H1 (cell line): ENCODE results near the gene CNTN5.

ENCODE experiments used
- CBX8 ChIP-seq: fragments of 300-800, 300-1000 bp; sonication (generic); IDR thresholded peaks from 2 replicates; pipeline ENCODE4 v1.7.1; 2016; ENCODE audit warnings: low read depth, low read length, borderline replicate concordance
- EZH2 ChIP-seq: fragments of 200-600 bp; sonication (generic); IDR thresholded peaks from 2 replicates; pipeline ENCODE4 v1.7.1; 2012; ENCODE audit warnings: low read depth, mild to moderate bottlenecking, moderate library complexity, low read length, inconsistent platforms; ENCODE audit not compliant: severe bottlenecking
- GTF2F1 ChIP-seq: IDR thresholded peaks from 2 replicates; pipeline ENCODE4 v1.6.1; 2012; ENCODE audit warnings: low read depth, low read length, improper control_type of control experiment, borderline replicate concordance
- HDAC2 ChIP-seq, 2 experiments: fragments of 300-600 bp in 1 of 2; sonication (generic) in 1 of 2; IDR thresholded peaks; 2 replicates each; pipeline ENCODE4 v1.6.1; 2011 to 2012; ENCODE audit warnings: low read depth in 2 of 2, low read length in 2 of 2, mild to moderate bottlenecking in 2 of 2, moderate library complexity in 2 of 2, borderline replicate concordance in 1 of 2, inconsistent platforms in 1 of 2
- PHF8 ChIP-seq: fragments of 200-600 bp; sonication (generic); conservative IDR thresholded peaks from 2 replicates; pipeline ENCODE4 v1.7.1; 2012; ENCODE audit warnings: low read depth, mild to moderate bottlenecking, inconsistent platforms, low read length, moderate library complexity
- RAD21 ChIP-seq, 2 experiments: IDR thresholded peaks in 1 of 2; conservative IDR thresholded peaks in 1 of 2; 2 replicates each; pipeline ENCODE4 v1.6.1; 2011; ENCODE audit warnings: low read depth in 2 of 2, low read length in 2 of 2, improper control_type of control experiment in 1 of 2, inconsistent platforms in 1 of 2, mild to moderate bottlenecking in 1 of 2, moderate library complexity in 1 of 2
- TF ChIP-seq, protein P1 (sequence below), 3 experiments: IDR thresholded peaks; 1 replicate in 2 of 3; 2 replicates in 1 of 3; pipeline versions ENCODE4 v1.5.1 to v1.6.1; 2011; ENCODE audit warnings: low read length in 3 of 3, mild to moderate bottlenecking in 3 of 3, inconsistent platforms in 2 of 3, low read depth in 1 of 3, moderate library complexity in 1 of 3; ENCODE audit not compliant: insufficient read depth in 1 of 3; ENCODE audit errors: control extremely low read depth in 1 of 3
- TF ChIP-seq, protein P2 (sequence below): IDR thresholded peaks from 2 replicates; pipeline ENCODE4 v1.6.1; 2011; ENCODE audit warnings: low read depth, mild to moderate bottlenecking, low read length; ENCODE audit not compliant: insufficient read depth

DNA sequence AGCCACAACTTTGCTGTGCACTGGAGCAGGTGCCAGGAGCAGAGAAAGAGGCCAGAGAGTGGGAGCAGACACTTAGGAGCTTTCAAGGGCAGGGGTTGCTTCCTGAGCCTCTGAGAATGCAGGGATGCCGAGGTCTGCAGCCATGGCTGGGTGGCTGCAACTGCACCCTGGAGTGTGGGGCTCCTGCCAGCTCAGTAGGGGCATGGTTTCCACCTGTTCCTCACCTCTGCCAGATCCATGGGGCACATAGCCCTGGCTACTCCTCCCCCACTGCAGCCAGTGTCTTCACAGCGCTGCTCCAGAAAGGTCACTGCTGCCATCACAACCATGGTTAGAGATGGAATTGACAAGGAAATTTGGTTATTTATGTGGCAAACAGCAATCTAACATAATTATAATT is 404.8 kb downstream of the CNTN5 start:
- TF ChIP-seq HDAC2 (IDR thresholded peaks at IDR 0.05; ENCODE audit: borderline replicate concordance in 1 of 2, low read depth in 2 of 2, low read length in 2 of 2) = no peak
- TF ChIP-seq RAD21 (IDR thresholded peaks at IDR 0.05 in 1 of 2, conservative IDR thresholded peaks at IDR 0.05 in 1 of 2; ENCODE audit: low read depth in 2 of 2, low read length in 2 of 2) = no peak
- no peak for TF ChIP-seq PHF8
- TF ChIP-seq, protein P1, sequence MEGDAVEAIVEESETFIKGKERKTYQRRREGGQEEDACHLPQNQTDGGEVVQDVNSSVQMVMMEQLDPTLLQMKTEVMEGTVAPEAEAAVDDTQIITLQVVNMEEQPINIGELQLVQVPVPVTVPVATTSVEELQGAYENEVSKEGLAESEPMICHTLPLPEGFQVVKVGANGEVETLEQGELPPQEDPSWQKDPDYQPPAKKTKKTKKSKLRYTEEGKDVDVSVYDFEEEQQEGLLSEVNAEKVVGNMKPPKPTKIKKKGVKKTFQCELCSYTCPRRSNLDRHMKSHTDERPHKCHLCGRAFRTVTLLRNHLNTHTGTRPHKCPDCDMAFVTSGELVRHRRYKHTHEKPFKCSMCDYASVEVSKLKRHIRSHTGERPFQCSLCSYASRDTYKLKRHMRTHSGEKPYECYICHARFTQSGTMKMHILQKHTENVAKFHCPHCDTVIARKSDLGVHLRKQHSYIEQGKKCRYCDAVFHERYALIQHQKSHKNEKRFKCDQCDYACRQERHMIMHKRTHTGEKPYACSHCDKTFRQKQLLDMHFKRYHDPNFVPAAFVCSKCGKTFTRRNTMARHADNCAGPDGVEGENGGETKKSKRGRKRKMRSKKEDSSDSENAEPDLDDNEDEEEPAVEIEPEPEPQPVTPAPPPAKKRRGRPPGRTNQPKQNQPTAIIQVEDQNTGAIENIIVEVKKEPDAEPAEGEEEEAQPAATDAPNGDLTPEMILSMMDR (IDR thresholded peaks at IDR 0.05; ENCODE audit: control extremely low read depth in 1 of 3, insufficient read depth in 1 of 3, low read depth in 1 of 3, low read length in 3 of 3) = no peak
- no peak for TF ChIP-seq GTF2F1
- TF ChIP-seq EZH2 = no peak
- no peak for TF ChIP-seq CBX8
- TF ChIP-seq, protein P2, sequence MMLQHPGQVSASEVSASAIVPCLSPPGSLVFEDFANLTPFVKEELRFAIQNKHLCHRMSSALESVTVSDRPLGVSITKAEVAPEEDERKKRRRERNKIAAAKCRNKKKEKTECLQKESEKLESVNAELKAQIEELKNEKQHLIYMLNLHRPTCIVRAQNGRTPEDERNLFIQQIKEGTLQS = no peak
